Ammon's horn (tissue), 1 donor: ENCODE data around the gene GPR34.
"Not testable (repeated sequence)": the region's sequence is repeated elsewhere in the genome, so short reads cannot be mapped to it uniquely, and the experiment has no call there.

ENCODE experiments used
- DNase-seq: peaks from one replicate; pipeline ENCODE4 v3.0.0-alpha.2; 2016; ENCODE audit warnings: low spot score

GPR34 gene

GRCh38 chrX:41688835-41689234, at the start of gene GPR34:
GPR34 (plus strand) TSS chrX:41688973; CDS start chrX:41695634, 6,661 bp downstream.
- peak; percentile 20 for DNase-seq

- not testable (repeated sequence) for DNase-seq
Observed at GRCh38 chrX:41646201-41646600, 42.6 kb upstream of the GPR34 start.

- no peak for DNase-seq
Observed at GRCh38 chrX:41653125-41653524, 35.6 kb upstream of the GPR34 start.

- no peak for DNase-seq
Observed at GRCh38 chrX:41655101-41655500, 33.7 kb upstream of the GPR34 start.

GRCh38 chrX:41655631-41656030, 33.1 kb upstream of the GPR34 start:
- no peak for DNase-seq

GRCh38 chrX:41661366-41662095, 27.2 kb upstream of the GPR34 start:
- no peak for DNase-seq

- DNase-seq = no peak
Observed at GRCh38 chrX:41664375-41664901, 24.3 kb upstream of the GPR34 start.

GRCh38 chrX:41664908-41665307, 23.9 kb upstream of the GPR34 start:
- DNase-seq = no peak

- DNase-seq = no peak
Observed at GRCh38 chrX:41665686-41666085, 23.1 kb upstream of the GPR34 start.

- no peak for DNase-seq
Observed at GRCh38 chrX:41666251-41666650, 22.5 kb upstream of the GPR34 start.

- DNase-seq = no peak
Observed at GRCh38 chrX:41667631-41668030, 21.1 kb upstream of the GPR34 start.

- no peak for DNase-seq
Observed at GRCh38 chrX:41670112-41670511, 18.7 kb upstream of the GPR34 start.

GRCh38 chrX:41671082-41671481, 17.7 kb upstream of the GPR34 start:
- DNase-seq = no peak

GRCh38 chrX:41672643-41673042, 16.1 kb upstream of the GPR34 start:
- no peak for DNase-seq

- not testable (repeated sequence) for DNase-seq
Observed at GRCh38 chrX:41676361-41676760, 12.4 kb upstream of the GPR34 start.

GRCh38 chrX:41677183-41678060, 11.4 kb upstream of the GPR34 start:
- no peak for DNase-seq

GRCh38 chrX:41684138-41684537, 4.6 kb upstream of the GPR34 start:
- DNase-seq = no peak

GRCh38 chrX:41684940-41685339, 3.8 kb upstream of the GPR34 start:
- DNase-seq = no peak

GRCh38 chrX:41686788-41687187, 2.0 kb upstream of the GPR34 start:
- DNase-seq = no peak

- DNase-seq = no peak
Observed at GRCh38 chrX:41688156-41688555, 617 bp upstream of the GPR34 start.

- no peak for DNase-seq
Observed at GRCh38 chrX:41689711-41690110, 938 bp downstream of the GPR34 start.

- DNase-seq = no peak
Observed at GRCh38 chrX:41692162-41692749, 3.5 kb downstream of the GPR34 start.

GRCh38 chrX:41693024-41693423, 4.3 kb downstream of the GPR34 start:
- DNase-seq = no peak
